ENCODE results near the gene IRF2BPL.
A peak's percentile ranks its signal among the peaks of the same experiment; 100 is the strongest.

Gene IRF2BPL

GRCh38 chr14:77053046-77053841 lies 24.7 kb upstream of the IRF2BPL start:
- DNase-seq (ENCODE audit: low spot score) = no peak

GRCh38 chr14:77052281-77053044 lies 24.0 kb upstream of the IRF2BPL start:
- DNase-seq (ENCODE audit: low spot score) = no peak

GRCh38 chr14:77051116-77051515 lies 22.6 kb upstream of the IRF2BPL start:
- no peak for DNase-seq (ENCODE audit: low spot score)

GRCh38 chr14:77046721-77047120 lies 18.2 kb upstream of the IRF2BPL start:
- no peak for DNase-seq (ENCODE audit: low spot score)

- DNase-seq (ENCODE audit: low spot score) = no peak
Observed at GRCh38 chr14:77045238-77046162, 17.0 kb upstream of the IRF2BPL start.

- DNase-seq (ENCODE audit: low spot score) = no peak
Observed at GRCh38 chr14:77044783-77045237, 16.3 kb upstream of the IRF2BPL start.

- DNase-seq (ENCODE audit: low spot score) = no peak
Observed at GRCh38 chr14:77043984-77044485, 15.5 kb upstream of the IRF2BPL start.

GRCh38 chr14:77043177-77043983 lies 14.9 kb upstream of the IRF2BPL start:
- peak; percentile 74 for DNase-seq (ENCODE audit: low spot score)

GRCh38 chr14:77041881-77042545 lies 13.5 kb upstream of the IRF2BPL start:
- no peak for DNase-seq (ENCODE audit: low spot score)

- peak; percentile 66 for DNase-seq (ENCODE audit: low spot score)
Observed at GRCh38 chr14:77040741-77041653, 12.5 kb upstream of the IRF2BPL start.

GRCh38 chr14:77040059-77040740 lies 11.7 kb upstream of the IRF2BPL start:
- DNase-seq (ENCODE audit: low spot score) = peak; percentile 98

GRCh38 chr14:77039285-77040058 lies 11.0 kb upstream of the IRF2BPL start:
- no peak for DNase-seq (ENCODE audit: low spot score)

GRCh38 chr14:77037938-77038568 lies 9.5 kb upstream of the IRF2BPL start:
- no peak for DNase-seq (ENCODE audit: low spot score)

GRCh38 chr14:77037215-77037937 lies 8.9 kb upstream of the IRF2BPL start:
- DNase-seq (ENCODE audit: low spot score) = no peak

- no peak for DNase-seq (ENCODE audit: low spot score)
Observed at GRCh38 chr14:77036484-77037214, 8.1 kb upstream of the IRF2BPL start.

- no peak for DNase-seq (ENCODE audit: low spot score)
Observed at GRCh38 chr14:77035267-77035666, 6.8 kb upstream of the IRF2BPL start.

Measured in COLO829 (cell line).